HEK293 (cell line): ENCODE results near the gene METTL23.

ENCODE experiments used
- MZF1 ChIP-seq: fragments of 450-650 bp; formaldehyde crosslinking; IDR thresholded peaks from 2 replicates; pipeline ENCODE4 v1.5.1; 2017; ENCODE audit warnings: missing biosample characterization, missing genetic modification characterization, borderline replicate concordance
- ZNF112 ChIP-seq: fragments of 450-650 bp; formaldehyde crosslinking; IDR thresholded peaks from 2 replicates; pipeline ENCODE4 v1.5.0; 2017; ENCODE audit warnings: missing biosample characterization, missing genetic modification characterization
- ZNF350 ChIP-seq: fragments of 450-650 bp; formaldehyde crosslinking; IDR thresholded peaks from 2 replicates; pipeline ENCODE4 v1.5.0; 2017; ENCODE audit warnings: missing biosample characterization, mild to moderate bottlenecking, missing genetic modification characterization
- ZNF514 ChIP-seq: fragments of 450-650 bp; formaldehyde crosslinking; IDR thresholded peaks from 2 replicates; pipeline ENCODE4 v1.5.1; 2016; ENCODE audit warnings: missing biosample characterization, missing genetic modification characterization
- TF ChIP-seq, protein P1 (sequence below): fragments of 450-650 bp; formaldehyde crosslinking; conservative IDR thresholded peaks from 2 replicates; pipeline ENCODE4 v1.5.1; 2016; ENCODE audit warnings: low read depth, missing biosample characterization, missing genetic modification characterization

DNA sequence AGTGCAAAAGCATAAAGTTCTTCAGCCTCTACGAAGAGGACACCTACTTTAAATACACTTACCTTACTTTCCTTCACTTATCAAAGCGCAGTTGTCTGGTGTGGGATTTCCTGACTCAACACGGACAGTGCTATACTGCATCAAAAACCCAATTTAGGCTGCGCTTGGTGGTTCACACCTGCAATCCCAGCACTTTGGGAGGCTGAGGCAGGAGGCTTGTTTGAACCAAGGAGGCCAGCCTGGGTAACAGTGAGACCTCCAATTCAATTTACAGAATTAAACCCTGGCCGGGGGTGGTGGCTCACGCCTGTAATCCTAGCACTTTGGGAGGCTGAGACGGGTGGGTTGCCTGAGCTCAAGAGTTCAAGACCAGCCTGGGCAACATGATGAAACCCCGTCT is 4.4 kb upstream of the METTL23 start:
- TF ChIP-seq ZNF112 (tag by site-specific recombination) (no peak), ZNF514 (tag by site-specific recombination) (no peak), ZNF350 (no peak), MZF1 (tag by site-specific recombination) (no peak)
- TF ChIP-seq, protein P1, sequence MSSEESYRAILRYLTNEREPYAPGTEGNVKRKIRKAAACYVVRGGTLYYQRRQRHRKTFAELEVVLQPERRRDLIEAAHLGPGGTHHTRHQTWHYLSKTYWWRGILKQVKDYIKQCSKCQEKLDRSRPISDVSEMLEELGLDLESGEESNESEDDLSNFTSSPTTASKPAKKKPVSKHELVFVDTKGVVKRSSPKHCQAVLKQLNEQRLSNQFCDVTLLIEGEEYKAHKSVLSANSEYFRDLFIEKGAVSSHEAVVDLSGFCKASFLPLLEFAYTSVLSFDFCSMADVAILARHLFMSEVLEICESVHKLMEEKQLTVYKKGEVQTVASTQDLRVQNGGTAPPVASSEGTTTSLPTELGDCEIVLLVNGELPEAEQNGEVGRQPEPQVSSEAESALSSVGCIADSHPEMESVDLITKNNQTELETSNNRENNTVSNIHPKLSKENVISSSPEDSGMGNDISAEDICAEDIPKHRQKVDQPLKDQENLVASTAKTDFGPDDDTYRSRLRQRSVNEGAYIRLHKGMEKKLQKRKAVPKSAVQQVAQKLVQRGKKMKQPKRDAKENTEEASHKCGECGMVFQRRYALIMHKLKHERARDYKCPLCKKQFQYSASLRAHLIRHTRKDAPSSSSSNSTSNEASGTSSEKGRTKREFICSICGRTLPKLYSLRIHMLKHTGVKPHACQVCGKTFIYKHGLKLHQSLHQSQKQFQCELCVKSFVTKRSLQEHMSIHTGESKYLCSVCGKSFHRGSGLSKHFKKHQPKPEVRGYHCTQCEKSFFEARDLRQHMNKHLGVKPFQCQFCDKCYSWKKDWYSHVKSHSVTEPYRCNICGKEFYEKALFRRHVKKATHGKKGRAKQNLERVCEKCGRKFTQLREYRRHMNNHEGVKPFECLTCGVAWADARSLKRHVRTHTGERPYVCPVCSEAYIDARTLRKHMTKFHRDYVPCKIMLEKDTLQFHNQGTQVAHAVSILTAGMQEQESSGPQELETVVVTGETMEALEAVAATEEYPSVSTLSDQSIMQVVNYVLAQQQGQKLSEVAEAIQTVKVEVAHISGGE: no peak
